Osteocyte (in vitro differentiated cells): ENCODE data around the gene VPS13D. TPM values are rescaled to one million over a fixed set of nuclear protein-coding genes. Genes with fewer than 3 reads are reported as not detected.

Source experiments
- DNase-seq: peaks from one replicate; pipeline ENCODE4 v3.0.0; 2021; ENCODE audit warnings: mixed read lengths; ENCODE audit not compliant: unreplicated experiment; ENCODE audit errors: extremely low spot score
- H3K27ac Mint-ChIP-seq: one replicate; pipeline ENCODE4 v1.8.0; 2021; ENCODE audit warnings: mild to moderate bottlenecking, mixed read lengths; ENCODE audit not compliant: unreplicated experiment
- H3K27me3 Mint-ChIP-seq: one replicate; pipeline ENCODE4 v1.8.0; 2021; ENCODE audit warnings: mixed read lengths; ENCODE audit not compliant: unreplicated experiment
- H3K36me3 Mint-ChIP-seq: one replicate; pipeline ENCODE4 v1.8.0; 2021; ENCODE audit warnings: mixed read lengths; ENCODE audit not compliant: unreplicated experiment
- H3K4me1 Mint-ChIP-seq: one replicate; pipeline ENCODE4 v1.8.0; 2021; ENCODE audit warnings: mixed read lengths; ENCODE audit not compliant: unreplicated experiment
- H3K4me3 Mint-ChIP-seq: one replicate; pipeline ENCODE4 v1.8.0; 2021; ENCODE audit warnings: mild to moderate bottlenecking, moderate library complexity, mixed read lengths; ENCODE audit not compliant: unreplicated experiment
- H3K9me3 Mint-ChIP-seq: one replicate; pipeline ENCODE4 v1.8.0; 2021; ENCODE audit warnings: mixed read lengths; ENCODE audit not compliant: unreplicated experiment
- CTCF ChIP-seq: fragments of 200-600 bp; sonication (generic); IDR thresholded peaks from 2 replicates; pipeline ENCODE4 v1.5.0; 2021; ENCODE audit warnings: antibody characterized with exemption, mild to moderate bottlenecking, moderate library complexity
- microRNA-seq: library from miRNA; unstranded; fragments of <30 nt; microRNA quantifications from one replicate; pipeline ENCODE4 v1.1.0, GENCODE V29; 2020; ENCODE audit not compliant: unreplicated experiment
- total RNA-seq: library from RNA; stranded (reverse); gene quantifications from 2 replicates; pipeline ENCODE4 v1.2.1, GENCODE V29; 2021

Gene VPS13D
- total RNA-seq, 1 donor from 2014 or later = 41.1 TPM

GRCh38 chr1:12556957-12557935 lies 327.4 kb downstream of the VPS13D start:
- H3K9me3 Mint-ChIP-seq = peaks cover under 1% of the 10 kb centered on the region
- no peak for TF ChIP-seq CTCF
- H3K27ac Mint-ChIP-seq = peak overlapping the region; percentile 97
- no peak for DNase-seq
- H3K4me1 Mint-ChIP-seq = peaks cover 60% of the 10 kb centered on the region
- no peaks in the 10 kb centered on the region for H3K27me3 Mint-ChIP-seq
- peaks cover 2% of the 10 kb centered on the region for H3K36me3 Mint-ChIP-seq
- H3K4me3 Mint-ChIP-seq = peak overlapping the region; percentile 47

GRCh38 chr1:12561121-12561520 lies 331.3 kb downstream of the VPS13D start:
- Mint-ChIP-seq H3K9me3 (peaks cover 17% of the 10 kb centered on the region), H3K4me3 (no peak overlapping the region), H3K36me3 (peaks cover 12% of the 10 kb centered on the region), H3K4me1 (peaks cover 27% of the 10 kb centered on the region), H3K27ac (no peak overlapping the region), H3K27me3 (no peaks in the 10 kb centered on the region)
- TF ChIP-seq CTCF = no peak
- DNase-seq = no peak

Small RNA genes lying within 50 kb of the gene (microRNA-seq; reads per million reads assigned to microRNA genes)
- not detected for gene MIR4632

Other genes with a start within 250 kb of the VPS13D start
- gene MFN2, start 249.6 kb upstream of the VPS13D start, total RNA-seq = 64.6 and 69.2 TPM in 2 replicates
- 19.8 and 24.0 TPM in 2 replicates for gene MIIP, start 210.5 kb upstream of the VPS13D start, total RNA-seq
- not detected in 2 replicates for gene TNFRSF8, start 166.7 kb upstream of the VPS13D start, total RNA-seq
- gene TNFRSF1B, start 63.0 kb upstream of the VPS13D start, total RNA-seq = 3.7 and 7.4 TPM in 2 replicates